ENCODE data around the gene NR5A2.
A peak's percentile ranks its signal among the peaks of the same experiment; 100 is the strongest.

The NR5A2 gene

GRCh38 chr1:200027264-200027823 lies at the start of gene NR5A2:
NR5A2 (plus strand) TSS chr1:200027710; CDS start chr1:200027848, 138 bp downstream.
- H3K27ac Mint-ChIP-seq, result no peak within 1 kb of the TSS
- no peak for ATAC-seq
- peaks cover 4% of the 10 kb centered on the region for H3K4me1 Mint-ChIP-seq
- no peaks in the 10 kb centered on the region for H3K9me3 Mint-ChIP-seq
- peaks cover 69% of the 10 kb centered on the region for H3K27me3 Mint-ChIP-seq
- peak within 1 kb of the TSS; percentile 75 for H3K4me3 Mint-ChIP-seq
- H3K36me3 Mint-ChIP-seq (ENCODE audit: low read depth), result no peaks in the 10 kb centered on the region
- DNase-seq, result no peak

DNA sequence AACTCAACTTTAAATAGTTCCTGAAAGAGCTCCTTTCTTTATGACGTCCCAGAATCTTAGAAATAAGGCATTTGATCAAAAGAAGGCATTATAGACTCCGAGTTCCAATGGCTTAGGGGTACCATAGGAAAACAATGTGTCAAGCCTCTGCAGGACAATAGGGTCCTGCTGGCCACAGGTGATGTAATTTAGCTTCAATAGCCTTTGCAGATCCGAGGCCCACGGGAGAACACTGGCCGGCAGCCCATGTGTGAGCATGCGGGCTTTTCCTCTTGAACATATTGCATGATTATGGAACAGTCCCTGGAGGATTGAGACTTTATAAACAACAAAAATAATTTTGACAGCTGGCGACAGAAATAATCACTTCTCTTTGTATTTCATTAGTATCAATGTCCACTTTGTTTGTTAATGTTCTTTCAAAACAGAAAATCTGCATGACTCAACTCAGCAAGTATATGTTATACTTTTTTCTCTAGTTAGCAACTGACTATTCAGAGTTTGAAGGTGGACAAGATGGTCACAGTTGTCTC lies 49.0 kb upstream of the NR5A2 start:
- DNase-seq (no peak), ATAC-seq (no peak)
- peaks cover 2% of the 10 kb centered on the region for H3K36me3 Mint-ChIP-seq (ENCODE audit: low read depth)
- no peaks in the 10 kb centered on the region for H3K4me1 Mint-ChIP-seq
- H3K9me3 Mint-ChIP-seq, result no peaks in the 10 kb centered on the region
- no peak overlapping the region for H3K27ac Mint-ChIP-seq
- no peak overlapping the region for H3K4me3 Mint-ChIP-seq
- peaks cover 18% of the 10 kb centered on the region for H3K27me3 Mint-ChIP-seq

- no peaks in the 10 kb centered on the region for H3K9me3 Mint-ChIP-seq
- no peak overlapping the region for H3K4me3 Mint-ChIP-seq
- H3K36me3 Mint-ChIP-seq (ENCODE audit: low read depth), result peaks cover 2% of the 10 kb centered on the region
- H3K27ac Mint-ChIP-seq, result no peak overlapping the region
- no peak for DNase-seq
- H3K4me1 Mint-ChIP-seq, result no peaks in the 10 kb centered on the region
- no peak for ATAC-seq
- H3K27me3 Mint-ChIP-seq, result peaks cover 15% of the 10 kb centered on the region
These were observed 48.4 kb upstream of the NR5A2 start for GRCh38 chr1:199979071-199979470.

DNA sequence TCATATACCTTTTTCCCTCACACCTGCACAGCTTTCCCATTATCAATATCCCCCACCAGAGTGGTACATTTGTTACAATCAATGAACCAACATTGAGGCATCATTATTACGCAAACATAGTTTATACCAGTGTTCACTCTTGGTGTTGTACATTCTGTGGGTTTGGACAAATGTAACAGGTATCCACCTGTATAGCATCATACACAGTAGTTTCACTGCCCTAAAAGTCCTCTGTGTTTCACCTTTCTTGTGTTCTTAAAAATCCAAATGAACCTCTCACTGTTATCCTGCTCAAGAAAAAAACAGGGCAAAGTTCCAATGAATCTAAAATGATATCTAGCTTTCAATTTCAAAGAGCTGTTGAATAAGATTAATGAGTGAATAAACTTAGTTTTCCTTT lies 45.9 kb upstream of the NR5A2 start:
- ATAC-seq (no peak), DNase-seq (no peak)
- Mint-ChIP-seq H3K4me1 (no peaks in the 10 kb centered on the region), H3K27ac (no peak overlapping the region), H3K27me3 (peaks cover 11% of the 10 kb centered on the region), H3K4me3 (no peak overlapping the region), H3K9me3 (no peaks in the 10 kb centered on the region), H3K36me3 (ENCODE audit: low read depth) (peaks cover 2% of the 10 kb centered on the region)

- Mint-ChIP-seq H3K9me3 (no peaks in the 10 kb centered on the region), H3K27ac (no peak overlapping the region), H3K4me1 (no peaks in the 10 kb centered on the region), H3K36me3 (ENCODE audit: low read depth) (peaks cover 2% of the 10 kb centered on the region), H3K4me3 (no peak overlapping the region), H3K27me3 (peaks cover 11% of the 10 kb centered on the region)
- ATAC-seq, result no peak
- no peak for DNase-seq
These were observed 44.9 kb upstream of the NR5A2 start for GRCh38 chr1:199982606-199983005.

DNA sequence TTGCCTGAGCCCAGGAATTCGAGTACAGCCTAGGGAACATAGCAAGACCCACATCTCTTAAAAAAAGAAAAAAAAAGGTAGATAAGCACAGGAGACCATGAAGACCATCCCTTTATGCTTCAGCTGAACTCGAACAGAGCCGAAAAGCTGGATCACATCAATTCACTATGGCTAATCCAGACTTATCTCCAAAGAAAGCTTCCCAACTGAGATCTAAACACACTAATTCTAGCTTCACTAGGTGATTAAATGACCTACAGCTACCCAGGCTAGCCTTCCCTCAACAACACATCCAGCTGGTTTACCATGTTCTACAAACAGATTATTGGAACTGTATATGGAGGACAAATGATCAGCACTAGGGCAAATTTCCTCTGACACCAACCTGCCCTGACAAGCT lies 44.0 kb upstream of the NR5A2 start:
- peaks cover 2% of the 10 kb centered on the region for H3K36me3 Mint-ChIP-seq (ENCODE audit: low read depth)
- DNase-seq (no peak), ATAC-seq (no peak)
- H3K27ac Mint-ChIP-seq, result no peak overlapping the region
- no peak overlapping the region for H3K4me3 Mint-ChIP-seq
- H3K9me3 Mint-ChIP-seq, result no peaks in the 10 kb centered on the region
- peaks cover 6% of the 10 kb centered on the region for H3K27me3 Mint-ChIP-seq
- no peaks in the 10 kb centered on the region for H3K4me1 Mint-ChIP-seq

DNA sequence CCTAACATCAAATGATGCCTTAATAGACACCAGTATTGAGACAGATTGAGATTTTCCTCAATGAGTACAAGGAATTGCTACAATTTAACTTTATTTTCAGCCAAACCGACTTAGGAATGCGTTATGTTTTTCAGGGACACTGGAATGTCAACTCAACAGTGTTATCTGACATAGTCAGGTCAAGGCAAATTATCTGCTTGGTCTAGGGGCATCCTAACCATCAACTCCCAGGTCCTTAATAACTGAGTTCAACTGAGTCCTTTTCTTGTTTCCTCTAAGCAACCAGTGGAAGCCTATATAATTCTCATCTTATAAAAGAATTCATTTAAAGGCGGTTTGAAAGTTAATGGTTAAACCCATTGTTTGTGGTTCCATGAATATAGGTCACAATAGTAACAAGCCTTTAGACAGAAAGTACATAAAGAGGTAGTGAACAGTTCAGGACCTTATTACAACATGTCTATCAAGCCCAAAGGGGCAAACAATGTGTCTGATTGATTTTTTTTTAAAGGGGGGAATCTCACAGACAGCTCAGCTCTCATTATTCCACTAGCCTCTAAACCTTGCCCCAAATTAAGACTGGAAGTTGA lies 32.3 kb upstream of the NR5A2 start:
- Mint-ChIP-seq H3K27ac (no peak overlapping the region), H3K4me3 (no peak overlapping the region), H3K4me1 (no peaks in the 10 kb centered on the region)

GRCh38 chr1:200005165-200005564 lies 22.3 kb upstream of the NR5A2 start:
- ATAC-seq (no peak), DNase-seq (no peak)
- H3K9me3 Mint-ChIP-seq, result no peaks in the 10 kb centered on the region
- H3K4me1 Mint-ChIP-seq, result no peaks in the 10 kb centered on the region
- H3K36me3 Mint-ChIP-seq (ENCODE audit: low read depth), result no peaks in the 10 kb centered on the region
- no peak overlapping the region for H3K4me3 Mint-ChIP-seq
- peaks cover 8% of the 10 kb centered on the region for H3K27me3 Mint-ChIP-seq
- H3K27ac Mint-ChIP-seq, result no peak overlapping the region

More for the DNA sequence above, 32.3 kb upstream of the NR5A2 start:
- no peaks in the 10 kb centered on the region for H3K36me3 Mint-ChIP-seq (ENCODE audit: low read depth)
- DNase-seq (no peak), ATAC-seq (no peak)
- H3K9me3 Mint-ChIP-seq, result no peaks in the 10 kb centered on the region
- peaks cover 7% of the 10 kb centered on the region for H3K27me3 Mint-ChIP-seq

- H3K4me3 Mint-ChIP-seq, result no peak overlapping the region
- no peaks in the 10 kb centered on the region for H3K36me3 Mint-ChIP-seq (ENCODE audit: low read depth)
- ATAC-seq, result no peak
- H3K27me3 Mint-ChIP-seq, result peaks cover 5% of the 10 kb centered on the region
- no peaks in the 10 kb centered on the region for H3K9me3 Mint-ChIP-seq
- no peak for DNase-seq
- H3K4me1 Mint-ChIP-seq, result no peaks in the 10 kb centered on the region
- H3K27ac Mint-ChIP-seq, result no peak overlapping the region
These were observed 20.8 kb upstream of the NR5A2 start for GRCh38 chr1:200006711-200007110.

DNA sequence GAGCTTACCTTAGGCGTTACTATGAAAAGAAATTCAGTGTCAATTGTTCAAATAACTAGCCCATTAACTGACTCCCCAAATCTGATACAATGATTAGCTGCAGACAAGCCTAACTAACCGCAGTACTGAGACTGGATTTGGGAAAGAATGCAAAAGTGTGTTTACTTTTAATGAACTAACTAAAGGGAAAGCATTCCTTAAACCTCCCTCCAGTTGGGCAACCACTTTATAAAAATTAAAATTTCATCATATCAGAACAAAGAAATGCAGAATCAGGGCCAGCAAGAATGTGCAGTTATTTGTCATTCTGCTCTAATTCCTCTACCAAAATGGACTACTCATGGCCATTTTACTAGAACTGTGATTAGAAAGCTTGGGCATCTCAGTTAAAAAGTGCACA lies 11.7 kb upstream of the NR5A2 start:
- no peak for DNase-seq
- H3K27me3 Mint-ChIP-seq, result peaks cover 17% of the 10 kb centered on the region
- no peaks in the 10 kb centered on the region for H3K9me3 Mint-ChIP-seq
- no peak overlapping the region for H3K4me3 Mint-ChIP-seq
- no peak for ATAC-seq
- no peak overlapping the region for H3K27ac Mint-ChIP-seq
- H3K4me1 Mint-ChIP-seq, result no peaks in the 10 kb centered on the region
- no peaks in the 10 kb centered on the region for H3K36me3 Mint-ChIP-seq (ENCODE audit: low read depth)

DNA sequence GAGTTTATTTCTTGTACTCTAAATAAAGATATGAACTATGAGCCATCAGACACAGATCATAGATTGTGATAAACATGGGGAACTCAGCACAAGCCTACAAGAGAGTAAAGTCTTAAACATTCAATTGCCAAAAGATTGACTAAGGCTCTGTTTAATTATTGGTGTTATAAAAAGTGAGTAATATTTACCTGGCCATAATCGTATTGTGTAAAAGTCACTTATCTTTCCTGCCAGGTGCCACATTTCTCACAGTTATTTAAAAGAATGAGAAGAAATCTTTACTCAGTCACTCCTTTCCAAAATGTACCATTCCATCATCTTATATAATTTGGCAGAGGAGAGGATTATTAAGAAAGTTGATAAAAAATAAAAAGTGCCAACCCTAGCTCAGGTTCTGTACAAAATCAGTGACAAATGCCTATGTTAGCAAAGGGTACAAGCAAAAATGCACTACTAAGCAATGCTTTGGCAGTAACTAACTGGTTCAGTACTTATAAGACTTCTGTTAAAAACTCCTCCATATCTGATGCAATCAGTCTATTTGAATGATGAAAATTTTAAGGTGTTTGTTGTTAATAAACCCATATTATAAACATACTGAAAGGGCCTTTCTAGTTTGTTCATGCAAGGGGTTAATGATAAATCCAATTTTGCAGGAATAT lies 5.8 kb upstream of the NR5A2 start:
- H3K4me1 Mint-ChIP-seq, result no peaks in the 10 kb centered on the region
- DNase-seq (no peak), ATAC-seq (no peak)
- H3K27me3 Mint-ChIP-seq, result peaks cover 38% of the 10 kb centered on the region
- H3K27ac Mint-ChIP-seq, result no peak overlapping the region
- no peaks in the 10 kb centered on the region for H3K36me3 Mint-ChIP-seq (ENCODE audit: low read depth)
- no peaks in the 10 kb centered on the region for H3K9me3 Mint-ChIP-seq
- no peak overlapping the region for H3K4me3 Mint-ChIP-seq

DNA sequence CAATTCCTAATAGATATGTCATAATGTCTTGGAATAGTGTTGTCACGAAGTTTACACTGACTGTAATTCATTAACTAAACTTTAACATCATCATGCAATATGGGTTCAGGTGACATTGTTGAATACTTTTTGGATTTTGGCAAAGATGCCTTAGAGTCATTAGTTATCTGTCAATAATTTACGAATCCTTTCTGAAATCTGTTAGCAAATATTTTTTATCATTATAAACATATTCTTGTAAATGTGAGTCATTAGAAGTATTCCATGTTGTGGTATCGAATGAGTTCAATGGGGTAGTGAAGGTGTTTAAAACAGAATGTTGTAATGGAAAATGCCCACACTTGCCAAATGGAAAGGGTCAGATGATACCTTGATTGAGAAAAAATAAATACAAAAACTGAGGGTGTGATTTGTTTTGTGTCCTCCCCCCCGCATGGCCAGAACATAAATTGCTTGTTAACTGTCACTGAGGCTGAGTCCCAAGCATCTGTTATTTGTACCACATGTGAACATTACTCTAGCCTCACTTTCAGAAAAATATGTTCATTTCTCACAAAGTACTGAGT lies 5.2 kb upstream of the NR5A2 start:
- Mint-ChIP-seq H3K9me3 (no peaks in the 10 kb centered on the region), H3K36me3 (ENCODE audit: low read depth) (no peaks in the 10 kb centered on the region), H3K27ac (no peak overlapping the region), H3K4me3 (no peak overlapping the region), H3K27me3 (peaks cover 44% of the 10 kb centered on the region), H3K4me1 (no peaks in the 10 kb centered on the region)
- no peak for DNase-seq
- no peak for ATAC-seq

- peak overlapping the region; percentile 75 for H3K4me3 Mint-ChIP-seq
- H3K36me3 Mint-ChIP-seq (ENCODE audit: low read depth), result no peaks in the 10 kb centered on the region
- ATAC-seq (no peak), DNase-seq (no peak)
- peaks cover 62% of the 10 kb centered on the region for H3K27me3 Mint-ChIP-seq
- H3K27ac Mint-ChIP-seq, result no peak overlapping the region
- H3K4me1 Mint-ChIP-seq, result peaks cover 4% of the 10 kb centered on the region
- H3K9me3 Mint-ChIP-seq, result no peaks in the 10 kb centered on the region
These were observed 1.1 kb downstream of the NR5A2 start for GRCh38 chr1:200028586-200029034.

DNA sequence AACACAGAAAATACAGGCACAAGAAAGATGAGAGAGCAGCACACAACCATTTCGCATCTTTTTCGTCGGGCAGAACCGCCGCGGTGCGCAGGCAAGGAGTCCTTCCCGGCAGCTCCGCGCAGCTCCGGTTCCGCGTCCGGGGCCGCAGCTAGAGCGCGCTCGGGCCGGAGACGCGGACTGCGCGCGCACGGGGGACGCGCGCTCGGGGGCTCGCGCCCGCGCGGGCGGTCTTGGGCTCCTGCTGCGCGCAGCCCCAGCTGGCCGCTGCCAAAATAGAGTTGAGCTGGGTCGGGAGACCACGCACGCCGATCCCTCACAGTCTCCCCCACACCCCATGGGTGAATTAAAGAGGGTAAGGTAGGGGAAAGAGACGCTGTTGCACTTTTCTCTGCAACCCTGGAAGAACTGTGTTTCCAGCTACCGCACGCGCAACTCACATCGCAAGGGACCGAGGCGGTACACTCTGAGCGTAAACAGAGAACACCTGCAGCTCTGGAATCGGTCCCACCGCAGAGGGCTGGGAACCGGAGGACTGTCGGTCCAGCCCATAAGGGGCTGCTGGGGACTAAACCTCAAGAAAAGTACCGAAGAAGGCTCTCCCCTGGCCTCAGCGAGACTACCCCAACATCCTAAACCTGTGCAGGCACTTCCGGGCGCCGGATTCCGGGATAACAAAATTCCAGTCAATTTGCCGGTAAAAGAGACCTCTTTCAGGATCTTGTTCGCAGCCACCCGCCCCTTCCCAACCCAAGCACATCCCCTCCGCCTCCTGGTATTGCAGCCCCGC lies 1.7 kb downstream of the NR5A2 start:
- DNase-seq, result no peak
- H3K27me3 Mint-ChIP-seq, result peaks cover 56% of the 10 kb centered on the region

More for the DNA sequence above, 1.7 kb downstream of the NR5A2 start:
- Mint-ChIP-seq H3K36me3 (ENCODE audit: low read depth) (no peaks in the 10 kb centered on the region), H3K9me3 (no peaks in the 10 kb centered on the region), H3K4me1 (peaks cover 4% of the 10 kb centered on the region), H3K27ac (no peak overlapping the region), H3K4me3 (peak overlapping the region; percentile 75)
- peak; percentile 24 for ATAC-seq
